ENCODE results near the gene GAS2L2. TPM values are rescaled to one million over a fixed set of nuclear protein-coding genes. Genes with fewer than 3 reads are reported as not detected.
"Not testable (repeated sequence)": the region's sequence is repeated elsewhere in the genome, so short reads cannot be mapped to it uniquely, and the experiment has no call there.

The GAS2L2 gene
- total RNA-seq, 1 donor from 2014 or later, result 0.17 TPM

DNA sequence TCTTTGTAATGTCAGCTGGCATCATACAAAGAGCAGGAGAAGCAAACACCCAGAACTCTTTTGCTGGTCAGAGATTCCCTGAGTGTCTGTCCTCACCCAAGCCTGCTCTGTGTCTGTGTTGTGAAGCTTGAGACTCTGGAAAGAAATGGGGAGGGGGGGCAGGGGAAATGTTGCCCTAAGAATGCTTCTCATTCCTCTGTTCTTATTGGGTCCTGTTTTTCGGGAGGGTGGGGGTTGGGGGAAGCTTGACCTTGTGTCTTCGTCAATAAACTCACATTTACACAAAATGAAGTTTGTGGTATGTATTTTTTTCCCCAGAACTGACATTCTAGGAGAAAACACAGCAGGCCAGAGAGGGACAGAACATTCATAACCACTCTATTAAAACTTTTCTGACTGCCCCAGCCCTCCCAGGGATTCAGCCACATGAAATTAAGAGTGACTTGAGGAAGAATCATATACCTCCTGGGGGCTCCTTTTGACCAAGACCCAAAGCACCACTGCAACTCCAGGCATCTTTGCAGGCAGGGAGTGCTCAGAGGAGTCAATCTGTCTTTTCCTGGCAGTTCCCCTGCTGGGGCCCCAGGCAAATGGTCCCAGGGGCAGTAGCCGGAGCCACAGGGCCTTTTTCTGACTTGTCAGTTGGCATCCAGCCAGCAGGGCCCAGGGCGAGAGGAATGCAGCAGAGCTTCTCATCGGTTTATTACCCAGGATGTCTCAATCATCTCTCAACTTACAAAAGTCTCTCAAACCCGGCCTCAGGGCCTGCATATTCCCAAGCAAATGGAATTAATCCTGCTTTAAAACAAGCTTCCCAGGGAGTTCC, 26.7 kb downstream of the GAS2L2 start:
- DNase-seq, result peak; percentile 35

DNA sequence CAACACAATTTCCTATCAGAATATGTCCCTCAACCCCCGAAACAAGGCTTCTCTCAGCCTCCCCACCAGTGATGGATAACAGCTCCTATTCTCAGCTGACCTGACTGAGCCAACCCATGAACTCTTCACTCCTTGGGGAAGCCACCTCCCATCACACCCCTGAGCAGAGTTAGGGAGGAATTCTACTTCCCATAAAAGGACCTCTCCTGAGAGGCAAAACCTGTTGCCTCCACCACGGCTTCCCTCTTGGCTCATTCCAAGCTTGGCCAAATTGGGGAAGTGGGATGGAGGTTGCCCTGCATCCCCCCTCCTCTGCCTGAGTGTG, 27.3 kb downstream of the GAS2L2 start:
- DNase-seq, result no peak

DNA sequence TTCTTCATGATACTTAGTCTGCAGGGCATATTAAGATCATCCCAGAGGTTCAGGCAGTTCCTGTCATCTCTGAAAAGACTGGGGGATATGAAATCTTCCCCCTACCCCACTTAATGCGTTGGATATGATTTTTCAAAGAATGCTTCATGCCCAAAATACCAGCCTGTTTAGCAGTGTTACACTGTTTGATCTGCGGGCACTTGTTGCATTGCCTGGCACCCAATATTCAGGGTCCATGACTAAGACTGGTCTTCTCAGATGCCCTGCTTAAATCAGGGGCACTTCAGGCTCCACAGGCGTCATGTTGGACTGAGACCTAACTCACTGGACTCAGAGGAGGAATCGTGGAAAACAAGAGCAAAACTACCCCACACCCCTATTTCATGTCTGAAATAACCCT, 28.0 kb downstream of the GAS2L2 start:
- no peak for DNase-seq

GRCh38 chr17:35723735-35724134, 29.3 kb downstream of the GAS2L2 start:
- no peak for DNase-seq

- no peak for DNase-seq
Measured at GRCh38 chr17:35717475-35717874, 35.6 kb downstream of the GAS2L2 start.

DNA sequence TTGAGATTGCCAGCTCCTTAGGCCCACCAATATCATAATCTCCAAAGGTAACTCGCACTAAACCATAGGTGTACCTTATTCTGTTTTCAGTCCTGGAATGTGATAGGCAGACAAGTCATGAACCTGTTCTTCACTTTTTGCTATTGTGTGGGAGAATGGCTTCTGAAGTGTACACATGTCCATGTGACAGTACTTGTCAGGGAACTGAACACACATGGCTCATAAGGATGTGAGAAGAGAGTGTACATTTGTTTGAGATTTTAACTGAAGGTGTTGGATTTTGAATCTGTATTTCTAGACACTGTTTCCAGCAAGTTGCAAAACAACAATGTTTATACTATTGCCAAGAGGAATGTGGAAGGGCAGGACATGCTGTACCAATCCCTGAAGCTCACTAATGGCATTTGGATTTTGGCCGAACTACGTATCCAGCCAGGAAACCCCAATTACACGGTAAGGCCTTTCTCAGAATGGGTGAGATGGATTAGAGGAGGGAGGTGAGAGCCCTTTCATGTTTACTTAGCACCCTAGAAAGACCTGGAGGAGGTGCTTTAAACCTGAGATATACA, 36.1 kb downstream of the GAS2L2 start:
- DNase-seq, result no peak

DNA sequence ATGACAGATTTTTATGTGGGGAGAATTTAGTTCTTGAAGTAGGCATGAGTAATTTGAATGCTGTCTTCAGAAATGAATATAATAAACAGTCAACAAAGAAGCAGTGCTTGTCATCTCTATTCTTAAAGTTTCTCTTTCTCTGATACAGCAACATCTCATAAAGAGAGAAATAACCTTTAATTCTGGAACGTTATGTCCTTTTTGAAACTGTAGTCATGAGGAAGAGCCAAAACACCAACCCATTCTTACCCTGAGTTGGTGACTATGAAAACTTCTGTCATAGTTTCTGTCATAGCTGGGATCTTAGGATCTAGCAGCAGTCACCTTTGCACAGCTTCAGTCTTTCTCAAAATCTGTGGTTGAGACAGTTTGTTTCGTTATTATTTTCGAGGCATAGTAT, 36.9 kb downstream of the GAS2L2 start:
- no peak for DNase-seq

- no peak for DNase-seq
Measured at GRCh38 chr17:35715416-35715815, 37.6 kb downstream of the GAS2L2 start.

DNA sequence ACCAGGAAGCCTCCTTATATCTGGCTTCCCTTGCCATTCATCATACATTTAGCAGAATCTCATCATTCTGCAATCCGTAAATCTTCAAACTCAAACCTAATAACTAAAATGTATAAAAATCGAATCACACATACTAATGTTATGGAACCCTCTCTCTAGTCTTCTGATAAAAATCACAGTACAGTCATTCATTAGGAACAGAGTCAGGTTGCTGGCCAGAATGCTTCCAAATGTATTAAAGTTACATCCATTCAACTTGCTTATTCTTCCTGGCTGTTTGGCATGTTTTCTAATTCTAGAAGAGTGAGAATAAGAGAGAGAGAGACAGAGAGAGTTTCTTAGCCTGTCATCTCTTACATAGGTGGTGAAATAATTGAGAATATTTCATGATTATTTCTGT, 38.1 kb downstream of the GAS2L2 start:
- DNase-seq, result no peak

DNA sequence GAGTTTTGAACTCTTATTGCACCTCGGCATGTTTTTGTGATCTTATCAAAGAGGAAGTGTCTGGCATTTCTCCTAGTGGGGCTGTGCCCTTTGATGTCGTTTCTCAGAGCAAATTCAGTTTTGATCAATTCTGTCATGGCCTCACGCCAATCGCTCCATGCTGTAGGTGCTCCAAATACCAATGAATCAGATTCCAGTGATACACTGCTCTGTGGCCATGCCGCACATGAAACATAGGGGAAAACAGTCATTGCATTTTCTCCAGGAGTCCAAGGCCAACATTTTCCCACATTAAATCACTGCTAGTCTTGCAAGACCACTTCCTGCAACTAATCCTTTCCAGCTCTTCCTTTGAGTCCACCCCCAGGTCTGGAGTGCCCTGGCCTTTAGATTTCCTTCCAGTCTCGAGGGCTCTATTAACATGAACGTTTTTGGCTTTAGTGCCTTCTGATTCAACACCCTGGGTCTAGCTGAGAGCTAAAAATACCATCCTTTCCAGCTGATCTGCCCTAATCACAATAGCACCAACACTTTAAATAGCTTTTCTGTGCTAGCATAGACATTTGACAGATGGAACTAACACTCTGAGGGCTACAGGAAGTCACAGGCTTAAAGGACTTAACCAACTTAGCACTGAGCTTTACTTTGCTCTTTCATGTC, 39.8 kb downstream of the GAS2L2 start:
- DNase-seq, result peak; percentile 97

GRCh38 chr17:35710950-35711349, 42.1 kb downstream of the GAS2L2 start:
- DNase-seq, result no peak

DNA sequence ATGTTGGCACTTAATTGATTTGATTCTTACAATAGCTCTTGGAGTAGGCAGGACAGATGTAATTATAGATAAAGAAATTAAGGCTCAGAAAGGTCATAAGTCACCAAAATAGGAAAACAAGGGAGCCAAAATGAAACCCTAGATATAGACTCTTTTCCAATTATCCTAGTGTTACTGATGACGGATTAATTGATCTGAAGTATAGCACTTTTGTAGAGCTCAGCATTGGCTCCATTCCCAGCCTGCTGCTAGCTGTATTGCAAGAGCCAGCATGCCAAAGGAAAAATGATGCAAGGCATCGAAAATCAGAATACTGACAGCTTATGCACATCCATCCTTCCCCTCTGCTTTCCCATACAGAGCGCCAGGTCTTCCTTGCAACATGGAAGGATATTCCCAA, 43.2 kb downstream of the GAS2L2 start:
- no peak for DNase-seq

- no peak for DNase-seq
Measured at GRCh38 chr17:35708951-35709350, 44.1 kb downstream of the GAS2L2 start.

DNA sequence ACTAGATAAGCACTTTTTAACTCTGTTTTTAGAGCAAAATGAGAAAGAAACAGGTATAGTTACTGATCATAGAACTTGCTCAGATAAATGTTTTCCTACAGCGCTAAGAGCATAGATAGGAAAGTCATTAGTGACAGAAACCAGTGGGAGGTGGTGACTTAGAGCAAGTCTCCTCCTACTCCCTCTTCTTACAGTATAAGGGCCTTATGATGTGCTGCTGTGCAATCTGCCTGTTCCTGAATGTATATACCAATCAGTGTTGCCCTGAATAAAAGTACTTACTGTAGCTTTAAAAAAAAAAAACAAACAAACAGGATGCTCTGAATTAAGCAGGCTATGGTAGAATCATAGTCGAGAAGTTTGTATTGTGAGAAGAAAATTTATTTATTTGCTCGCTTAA, 44.9 kb downstream of the GAS2L2 start:
- no peak for DNase-seq

GRCh38 chr17:35705705-35706104, 47.3 kb downstream of the GAS2L2 start:
- no peak for DNase-seq

GRCh38 chr17:35705230-35705629, 47.8 kb downstream of the GAS2L2 start:
- DNase-seq, result no peak

- DNase-seq, result not testable (repeated sequence)
Measured at GRCh38 chr17:35703308-35703707, 49.7 kb downstream of the GAS2L2 start.

- no peak for DNase-seq
Measured at GRCh38 chr17:35701491-35701890, 51.5 kb downstream of the GAS2L2 start.

DNA sequence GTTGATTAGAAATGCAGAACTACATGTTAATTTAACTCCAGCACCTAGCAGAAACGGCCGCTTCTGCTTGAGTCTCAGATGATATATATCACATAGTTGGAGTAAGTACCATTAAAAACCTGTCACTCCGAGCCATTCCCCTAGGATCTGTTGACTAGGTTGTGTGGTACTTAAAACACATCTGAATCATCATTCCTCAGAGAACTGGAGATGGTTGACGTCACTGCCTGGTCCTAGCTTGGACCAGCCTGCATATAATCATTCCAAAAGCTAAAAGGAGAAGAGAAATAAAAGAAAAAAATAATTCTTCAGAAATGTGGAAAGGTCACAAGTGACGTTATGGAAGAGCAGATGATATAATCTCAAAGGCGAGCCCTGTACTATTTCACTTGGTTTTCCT, 52.9 kb downstream of the GAS2L2 start:
- DNase-seq, result no peak

DNA sequence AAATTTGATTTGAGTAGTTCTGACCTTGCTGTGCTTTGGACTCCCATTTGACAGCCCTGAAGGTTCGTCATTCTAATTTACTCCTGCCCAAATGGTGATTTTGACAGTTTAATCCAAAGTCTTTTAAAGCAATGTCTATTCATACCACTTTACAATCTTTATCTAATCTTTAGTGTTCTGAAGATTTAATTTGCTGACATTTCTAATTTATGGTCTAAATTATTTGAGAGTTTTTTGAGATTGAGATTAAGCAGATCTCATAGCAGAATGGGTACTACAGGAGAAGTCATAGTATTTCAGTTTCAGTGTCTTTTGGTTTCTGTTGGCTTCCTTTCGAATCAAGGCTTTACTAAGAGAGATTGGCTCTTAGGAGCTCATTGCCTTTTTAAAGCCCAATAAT, 54.2 kb downstream of the GAS2L2 start:
- no peak for DNase-seq

GRCh38 chr17:35695613-35696012, 57.4 kb downstream of the GAS2L2 start:
- no peak for DNase-seq

DNA sequence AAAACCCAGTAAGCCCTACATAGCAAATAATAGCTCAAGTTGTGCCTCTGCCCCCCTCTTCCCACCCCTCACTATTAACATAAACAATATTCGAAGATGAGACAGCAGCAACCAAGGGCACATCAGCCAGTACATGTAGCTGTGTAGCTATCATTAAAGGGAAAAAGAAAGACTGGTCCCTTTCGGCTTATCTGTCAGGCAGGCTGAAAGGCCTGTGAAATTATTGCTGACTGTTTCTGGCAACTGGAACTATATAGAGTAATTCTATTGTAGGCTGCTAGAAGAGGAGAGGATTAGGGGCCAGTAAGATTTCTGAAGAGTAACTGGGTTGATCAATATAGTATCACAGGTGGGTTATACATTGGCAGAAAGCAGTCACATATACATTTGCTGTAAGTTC, 58.1 kb downstream of the GAS2L2 start:
- DNase-seq, result no peak

All from dermis blood vessel endothelial cell (primary cell).